ENCODE measurements around the gene TAP2.

DNA sequence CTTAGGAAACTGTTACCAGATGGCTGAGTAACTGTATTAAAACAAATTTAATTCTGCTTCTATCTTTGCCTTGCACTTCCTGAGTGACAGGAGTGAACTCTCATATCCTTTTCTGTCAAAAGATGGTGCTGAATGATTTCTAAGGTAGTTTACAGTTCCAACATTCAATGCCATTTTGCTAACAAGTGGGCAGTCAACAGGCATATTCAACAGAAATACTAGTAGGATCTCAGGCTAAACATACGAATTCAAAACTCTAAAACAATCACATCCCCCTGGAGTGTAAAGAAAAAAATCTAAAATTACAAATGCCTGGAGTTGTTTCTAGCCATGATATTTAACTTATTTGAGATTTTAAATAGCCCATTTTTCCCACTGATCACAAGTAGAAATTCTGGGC is 22.1 kb upstream of the TAP2 start:
- no peak for TF ChIP-seq POLR2AphosphoS5 (IDR thresholded peaks at IDR 0.05; ENCODE audit: low read depth, low read length)
- TF ChIP-seq POLR2A (IDR thresholded peaks at IDR 0.05; ENCODE audit: low read depth, low read length) = no peak
- TF ChIP-seq TAF1 (IDR thresholded peaks at IDR 0.05; ENCODE audit: borderline replicate concordance, low read depth, low read length) = no peak

Data from GM12892 (cell line).